ENCODE results near the gene MNDA.

Gene MNDA

GRCh38 chr1:158893654-158894053, 62.5 kb downstream of the MNDA start:
- no peak for TF ChIP-seq CTCF (IDR thresholded peaks at IDR 0.05; ENCODE audit: low read depth, low read length, missing control alignments)
- no peak for DNase-seq (ENCODE audit: low read depth)
- no peak overlapping the region for H3K4me3 ChIP-seq (ENCODE audit: low read depth, low read length)

- no peak overlapping the region for H3K4me3 ChIP-seq (ENCODE audit: low read depth, low read length)
- no peak for DNase-seq (ENCODE audit: low read depth)
- TF ChIP-seq CTCF (IDR thresholded peaks at IDR 0.05; ENCODE audit: low read depth, low read length, missing control alignments), result no peak
Measured at GRCh38 chr1:158898722-158899121, 67.6 kb downstream of the MNDA start.
